ENCODE measurements around the gene DOCK8. TPM values are rescaled to one million over a fixed set of nuclear protein-coding genes. Genes with fewer than 3 reads are reported as not detected.

The DOCK8 gene
- total RNA-seq, 1 experiment from 2014 or later = 15.2 TPM

DNA sequence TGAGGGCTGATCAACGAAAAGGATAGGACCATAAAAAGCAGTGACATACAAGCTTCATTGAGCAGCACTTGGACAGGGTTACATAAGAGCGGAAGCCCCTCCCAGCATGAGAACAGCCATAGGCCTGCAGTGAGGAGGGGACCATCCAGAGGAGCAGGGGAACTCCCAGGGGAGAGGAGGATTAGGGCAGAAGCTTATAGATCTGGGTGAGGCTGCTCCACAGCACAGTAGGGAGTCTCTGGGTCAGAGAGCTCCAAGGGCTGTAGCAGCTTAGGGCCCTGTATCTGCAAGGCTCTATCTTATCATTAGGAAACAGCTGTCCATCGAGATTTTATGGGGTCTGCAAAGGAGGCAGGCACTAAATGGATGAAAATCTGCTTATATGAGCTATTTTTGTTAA lies 186.6 kb downstream of the DOCK8 start:
- Histone ChIP-seq H3K4me1 (no peaks in the 10 kb centered on the region), H3K36me3 (ENCODE audit: control insufficient read depth, insufficient read depth, low read length) (no peaks in the 10 kb centered on the region), H3K27me3 (replicated peaks; ENCODE audit: control insufficient read depth, insufficient read depth, low read length) (no peaks in the 10 kb centered on the region), H3K4me3 (ENCODE audit: low read depth, low read length) (no peak overlapping the region), H3K9me3 (no peaks in the 10 kb centered on the region)
- Mint-ChIP-seq H3K36me3 (ENCODE audit: insufficient read depth, unreplicated experiment) (peaks cover 13% of the 10 kb centered on the region), H3K9me3 (ENCODE audit: unreplicated experiment) (no peaks in the 10 kb centered on the region), H3K27ac (ENCODE audit: unreplicated experiment) (no peak overlapping the region), H3K27me3 (ENCODE audit: insufficient read depth, unreplicated experiment) (no peaks in the 10 kb centered on the region), H3K4me3 (ENCODE audit: unreplicated experiment) (no peak overlapping the region), H3K4me1 (ENCODE audit: low read depth, unreplicated experiment) (peaks cover 7% of the 10 kb centered on the region)
- intact Hi-C loops (cut with micrococcal nuclease; ENCODE audit: unreplicated experiment) = no loop called here
- TF ChIP-seq, protein P1, sequence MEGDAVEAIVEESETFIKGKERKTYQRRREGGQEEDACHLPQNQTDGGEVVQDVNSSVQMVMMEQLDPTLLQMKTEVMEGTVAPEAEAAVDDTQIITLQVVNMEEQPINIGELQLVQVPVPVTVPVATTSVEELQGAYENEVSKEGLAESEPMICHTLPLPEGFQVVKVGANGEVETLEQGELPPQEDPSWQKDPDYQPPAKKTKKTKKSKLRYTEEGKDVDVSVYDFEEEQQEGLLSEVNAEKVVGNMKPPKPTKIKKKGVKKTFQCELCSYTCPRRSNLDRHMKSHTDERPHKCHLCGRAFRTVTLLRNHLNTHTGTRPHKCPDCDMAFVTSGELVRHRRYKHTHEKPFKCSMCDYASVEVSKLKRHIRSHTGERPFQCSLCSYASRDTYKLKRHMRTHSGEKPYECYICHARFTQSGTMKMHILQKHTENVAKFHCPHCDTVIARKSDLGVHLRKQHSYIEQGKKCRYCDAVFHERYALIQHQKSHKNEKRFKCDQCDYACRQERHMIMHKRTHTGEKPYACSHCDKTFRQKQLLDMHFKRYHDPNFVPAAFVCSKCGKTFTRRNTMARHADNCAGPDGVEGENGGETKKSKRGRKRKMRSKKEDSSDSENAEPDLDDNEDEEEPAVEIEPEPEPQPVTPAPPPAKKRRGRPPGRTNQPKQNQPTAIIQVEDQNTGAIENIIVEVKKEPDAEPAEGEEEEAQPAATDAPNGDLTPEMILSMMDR (IDR thresholded peaks at IDR 0.05; ENCODE audit: insufficient read depth in 1 of 2, low read depth in 1 of 2, low read length in 1 of 2, severe bottlenecking in 1 of 2, unreplicated experiment in 1 of 2) = no peak
- CTCF ChIA-PET = no interaction called here
- POLR2A ChIA-PET = no interaction called here
- no TSS peak for BruUV-seq (replicated peaks)
- no peak for DNase-seq

DNA sequence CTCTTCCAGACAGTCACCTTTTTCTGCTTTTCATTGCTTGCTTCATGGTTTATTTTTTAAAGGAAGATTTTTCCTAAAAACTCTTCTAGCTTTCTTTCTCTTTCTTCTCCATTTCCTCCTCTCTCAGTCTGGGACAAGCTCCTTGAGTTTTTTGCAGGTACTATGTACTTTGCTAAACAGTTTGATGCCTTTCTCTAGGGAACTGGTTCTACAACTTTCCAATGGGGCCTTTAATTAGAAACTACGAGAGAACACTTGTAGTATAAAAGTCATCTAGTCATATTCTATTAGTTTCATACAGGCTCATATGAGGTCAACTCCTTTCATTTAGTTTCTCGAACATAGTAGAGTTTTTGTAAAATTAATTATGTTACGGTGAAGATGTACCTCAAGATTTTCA lies 189.6 kb downstream of the DOCK8 start:
- ChIA-PET CTCF (no interaction called here), POLR2A (no interaction called here)
- intact Hi-C loops (cut with micrococcal nuclease; ENCODE audit: unreplicated experiment) = no loop called here
- H3K27ac Mint-ChIP-seq (ENCODE audit: unreplicated experiment) = no peak overlapping the region
- peaks cover 7% of the 10 kb centered on the region for H3K4me1 Mint-ChIP-seq (ENCODE audit: low read depth, unreplicated experiment)
- Histone ChIP-seq H3K36me3 (ENCODE audit: control insufficient read depth, insufficient read depth, low read length) (no peaks in the 10 kb centered on the region), H3K9me3 (no peaks in the 10 kb centered on the region), H3K4me3 (ENCODE audit: low read depth, low read length) (no peak overlapping the region), H3K27me3 (replicated peaks; ENCODE audit: control insufficient read depth, insufficient read depth, low read length) (no peaks in the 10 kb centered on the region), H3K4me1 (no peaks in the 10 kb centered on the region)
- no peak overlapping the region for H3K4me3 Mint-ChIP-seq (ENCODE audit: unreplicated experiment)
- no peaks in the 10 kb centered on the region for H3K27me3 Mint-ChIP-seq (ENCODE audit: insufficient read depth, unreplicated experiment)
- no peak for DNase-seq
- no peaks in the 10 kb centered on the region for H3K9me3 Mint-ChIP-seq (ENCODE audit: unreplicated experiment)
- no TSS peak for BruUV-seq (replicated peaks)
- TF ChIP-seq, protein P1 (IDR thresholded peaks at IDR 0.05; ENCODE audit: insufficient read depth in 1 of 2, low read depth in 1 of 2, low read length in 1 of 2, severe bottlenecking in 1 of 2, unreplicated experiment in 1 of 2) = no peak
- H3K36me3 Mint-ChIP-seq (ENCODE audit: insufficient read depth, unreplicated experiment) = peaks cover 13% of the 10 kb centered on the region

DNA sequence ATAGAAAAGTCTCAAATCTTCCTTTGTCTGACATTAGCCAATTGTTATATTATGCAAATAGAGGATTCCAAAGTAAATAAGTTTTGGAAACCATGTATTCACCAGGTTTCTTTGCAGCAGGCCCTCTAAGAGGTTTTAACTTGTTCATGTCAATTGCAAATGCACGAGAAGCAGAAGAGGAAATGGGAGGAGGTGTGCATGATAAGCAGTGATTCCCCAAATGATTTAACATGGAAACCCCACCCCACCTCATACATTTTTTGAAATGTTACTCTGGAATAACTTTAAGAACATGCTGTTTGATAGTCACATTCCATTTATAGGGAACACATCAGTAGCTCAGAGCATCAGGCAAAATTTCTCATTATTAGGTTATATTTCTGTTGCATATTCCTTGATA lies 190.7 kb downstream of the DOCK8 start:
- no peak overlapping the region for H3K4me3 Mint-ChIP-seq (ENCODE audit: unreplicated experiment)
- no peak for DNase-seq
- intact Hi-C loops (cut with micrococcal nuclease; ENCODE audit: unreplicated experiment) = no loop called here
- no peak overlapping the region for H3K4me3 ChIP-seq (ENCODE audit: low read depth, low read length)
- peaks cover 13% of the 10 kb centered on the region for H3K36me3 Mint-ChIP-seq (ENCODE audit: insufficient read depth, unreplicated experiment)
- peaks cover 7% of the 10 kb centered on the region for H3K4me1 Mint-ChIP-seq (ENCODE audit: low read depth, unreplicated experiment)
- CTCF ChIA-PET = interaction anchor here (0.5 kb wide), 1 partner anchor 85 kb away, joined by 3 read pairs; no protein-coding TSS in a partner anchor
- TF ChIP-seq, protein P1 (IDR thresholded peaks at IDR 0.05; ENCODE audit: insufficient read depth in 1 of 2, low read depth in 1 of 2, low read length in 1 of 2, severe bottlenecking in 1 of 2, unreplicated experiment in 1 of 2) = no peak
- no peaks in the 10 kb centered on the region for H3K27me3 Mint-ChIP-seq (ENCODE audit: insufficient read depth, unreplicated experiment)
- no peaks in the 10 kb centered on the region for H3K4me1 ChIP-seq
- POLR2A ChIA-PET = no interaction called here
- H3K36me3 ChIP-seq (ENCODE audit: control insufficient read depth, insufficient read depth, low read length) = no peaks in the 10 kb centered on the region
- no peaks in the 10 kb centered on the region for H3K9me3 Mint-ChIP-seq (ENCODE audit: unreplicated experiment)
- no peaks in the 10 kb centered on the region for H3K27me3 ChIP-seq (replicated peaks; ENCODE audit: control insufficient read depth, insufficient read depth, low read length)
- no peaks in the 10 kb centered on the region for H3K9me3 ChIP-seq
- no TSS peak for BruUV-seq (replicated peaks)
- no peak overlapping the region for H3K27ac Mint-ChIP-seq (ENCODE audit: unreplicated experiment)

Measured in Caco-2 (cell line).